T-helper 2 cell treated with Interferon-gamma antibody and Interleukin-4, amounts not matched to agents 100 ng/mL and 5 ng/mL, for 36 hours (primary cell): ENCODE data around the gene AQP12B. TPM values are rescaled to one million over a fixed set of nuclear protein-coding genes. Genes with fewer than 3 reads are reported as not detected.

Experiments used
- intact Hi-C: fragments of 100-400 bp; cut with micrococcal nuclease; formaldehyde crosslinking; loops from one replicate; pipeline ENCODE4 v1.15.1; 2023
- total RNA-seq: library from RNA; stranded (reverse); gene quantifications from 2 replicates; pipeline ENCODE4 v1.2.3, GENCODE V29; 2022

Gene AQP12B
- total RNA-seq, 1 donor from 2014 or later = not detected

DNA sequence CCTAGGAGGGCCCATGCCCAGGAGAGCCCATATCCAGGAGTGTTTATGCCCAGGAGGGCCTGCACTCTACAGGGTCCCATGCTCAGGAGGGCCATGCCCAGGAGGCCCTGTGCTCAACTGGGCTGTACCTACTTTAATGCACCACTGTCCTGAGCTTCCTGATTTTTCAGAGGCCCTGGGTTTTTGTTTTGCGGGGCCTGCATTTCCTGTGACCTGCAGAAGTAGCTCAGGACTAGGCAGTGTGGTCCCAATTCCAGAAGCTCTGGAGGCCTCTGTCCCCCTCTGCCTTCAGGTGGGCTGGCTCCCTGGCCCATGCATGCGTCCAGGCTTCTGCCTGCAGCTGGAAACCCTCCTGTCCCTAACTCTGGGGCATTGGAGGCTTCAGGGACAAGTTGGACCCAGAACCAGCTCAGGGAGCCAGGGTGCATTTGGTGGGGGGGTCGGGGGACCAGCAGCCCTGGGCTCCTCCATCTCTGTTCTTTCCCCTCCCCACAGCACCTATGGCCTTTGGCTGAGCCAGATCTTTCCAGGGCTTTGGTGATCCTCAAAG, 46.6 kb downstream of the AQP12B start:
- intact Hi-C loops = no loop called here

DNA sequence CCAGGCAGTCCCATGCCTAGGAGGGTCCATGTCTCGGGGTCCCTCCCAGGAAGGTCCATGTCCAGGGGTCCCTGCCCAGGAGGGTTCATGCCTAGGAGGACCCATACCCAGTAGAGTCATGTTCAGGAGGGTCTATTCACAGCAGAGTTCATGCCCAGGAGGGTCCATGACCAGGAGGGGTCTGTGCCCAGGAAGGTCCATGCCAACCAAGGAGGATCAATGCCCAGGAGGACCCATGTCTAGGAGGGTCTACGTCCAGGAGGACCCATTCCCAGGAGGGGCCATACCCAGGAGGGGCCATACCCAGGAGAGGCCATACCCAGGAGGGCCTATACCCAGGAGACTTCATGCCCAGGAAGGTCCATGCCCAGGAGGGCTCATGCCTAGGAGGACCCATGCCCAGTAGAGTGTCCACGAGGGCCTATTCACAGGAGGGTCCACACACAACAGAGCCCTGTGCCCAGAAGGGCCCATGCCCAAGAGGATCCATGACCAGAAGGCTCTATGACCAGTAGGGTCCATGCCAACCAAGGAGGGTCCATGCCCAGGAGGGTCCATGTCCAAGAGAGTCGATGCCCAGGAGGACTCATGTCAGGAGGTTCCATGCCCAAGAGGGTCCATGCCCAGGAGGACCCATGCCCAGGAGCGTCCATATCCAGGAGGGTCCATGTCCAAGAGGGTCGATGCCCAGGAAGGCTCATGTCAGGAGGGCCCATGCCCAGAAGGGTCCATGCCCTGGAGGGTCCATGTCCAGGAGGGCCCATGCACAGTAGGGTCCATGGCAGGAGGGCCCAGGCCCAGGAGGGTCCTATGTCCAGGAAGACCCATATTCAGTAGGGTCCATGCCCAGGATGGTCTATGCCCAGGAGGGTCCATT, 47.3 kb downstream of the AQP12B start:
- intact Hi-C loops = no loop called here

DNA sequence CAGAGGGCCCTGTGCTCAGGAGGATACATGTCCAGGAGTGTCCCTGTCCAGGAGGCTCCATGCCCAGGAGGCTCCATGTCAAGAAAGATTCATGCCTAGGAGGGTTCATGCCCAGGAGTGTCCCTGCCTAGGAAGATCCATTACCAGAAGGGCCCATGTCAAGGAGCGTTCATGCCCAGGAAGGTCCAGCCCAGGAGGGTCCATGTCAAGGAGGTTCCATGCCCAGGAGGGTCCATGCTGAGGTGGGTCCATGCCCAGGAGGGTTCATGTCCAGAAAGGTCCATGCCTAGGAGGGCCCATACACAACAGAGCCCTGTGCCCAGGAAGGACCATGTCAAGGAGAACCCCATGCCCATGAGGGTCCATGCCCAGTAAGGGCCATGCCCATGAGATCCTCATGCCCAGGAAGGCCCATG, 50.4 kb downstream of the AQP12B start:
- intact Hi-C loops = no loop called here

DNA sequence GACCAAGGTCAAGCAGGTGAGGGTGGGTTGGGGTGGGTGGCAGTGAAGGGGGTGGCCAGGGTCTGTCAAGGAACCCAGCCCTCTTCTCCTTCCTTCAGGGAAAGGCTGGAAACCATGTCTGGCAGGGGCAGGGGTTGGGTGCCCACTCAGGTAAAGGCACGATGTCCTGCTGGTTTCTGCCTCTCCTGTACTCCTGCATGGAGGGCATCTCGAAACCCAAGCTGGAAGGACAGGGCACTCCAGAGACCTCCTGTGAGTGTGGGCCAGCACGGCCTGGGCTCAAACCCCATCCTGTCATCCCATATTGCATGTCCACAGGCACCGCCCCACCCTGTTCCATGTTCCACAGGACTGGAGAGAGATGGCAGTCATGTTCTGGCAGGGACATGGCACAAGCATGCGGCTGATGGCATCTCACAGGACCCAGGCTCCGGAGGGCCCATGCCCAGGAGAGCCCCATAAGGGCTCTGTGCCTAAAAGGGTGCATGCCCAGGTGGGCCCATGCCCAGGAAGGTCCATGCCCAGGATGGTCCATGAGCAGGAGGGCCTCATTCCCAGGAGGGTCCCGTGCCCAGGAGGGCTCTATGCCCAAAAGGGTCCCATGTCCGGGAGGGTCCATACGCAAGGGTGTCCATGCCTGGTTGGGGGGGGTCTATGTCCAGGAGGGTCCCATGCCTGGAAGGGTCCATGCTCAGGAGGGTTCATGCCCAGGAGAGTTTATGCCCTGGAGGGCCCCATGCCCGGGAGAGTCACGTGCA, 51.0 kb downstream of the AQP12B start:
- intact Hi-C loops = no loop called here

DNA sequence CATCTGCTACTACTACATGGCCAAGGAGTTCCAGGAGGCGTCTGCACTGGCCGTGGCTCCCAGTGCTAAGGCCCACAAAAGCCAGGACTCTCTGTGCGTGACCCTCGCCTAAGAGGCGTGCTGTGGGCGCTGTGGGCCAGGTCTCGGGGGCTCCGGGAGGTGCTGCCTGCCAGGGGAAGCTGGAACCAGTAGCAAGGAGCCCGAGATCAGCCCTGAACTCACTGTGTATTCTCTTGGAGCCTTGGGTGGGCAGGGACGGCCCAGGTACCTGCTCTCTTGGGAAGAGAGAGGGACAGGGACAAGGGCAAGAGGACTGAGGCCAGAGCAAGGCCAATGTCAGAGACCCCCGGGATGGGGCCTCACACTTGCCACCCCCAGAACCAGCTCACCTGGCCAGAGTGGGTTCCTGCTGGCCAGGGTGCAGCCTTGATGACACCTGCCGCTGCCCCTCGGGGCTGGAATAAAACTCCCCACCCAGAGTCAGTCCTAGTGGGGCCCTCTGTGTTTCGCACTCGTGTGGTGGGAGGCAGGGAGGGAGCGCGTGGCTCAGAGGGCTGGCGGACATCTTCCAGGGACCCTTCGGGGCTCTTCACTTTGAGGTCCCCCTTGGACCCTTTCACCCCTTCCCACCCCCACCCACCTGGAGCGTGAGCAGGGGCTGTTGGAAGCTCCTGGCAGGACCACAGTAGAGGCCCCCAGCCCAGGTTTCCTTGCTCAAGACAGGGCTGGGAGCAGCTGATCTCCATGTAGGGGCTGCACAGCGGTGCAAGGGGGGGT, 51.7 kb downstream of the AQP12B start:
- intact Hi-C loops = no loop called here

DNA sequence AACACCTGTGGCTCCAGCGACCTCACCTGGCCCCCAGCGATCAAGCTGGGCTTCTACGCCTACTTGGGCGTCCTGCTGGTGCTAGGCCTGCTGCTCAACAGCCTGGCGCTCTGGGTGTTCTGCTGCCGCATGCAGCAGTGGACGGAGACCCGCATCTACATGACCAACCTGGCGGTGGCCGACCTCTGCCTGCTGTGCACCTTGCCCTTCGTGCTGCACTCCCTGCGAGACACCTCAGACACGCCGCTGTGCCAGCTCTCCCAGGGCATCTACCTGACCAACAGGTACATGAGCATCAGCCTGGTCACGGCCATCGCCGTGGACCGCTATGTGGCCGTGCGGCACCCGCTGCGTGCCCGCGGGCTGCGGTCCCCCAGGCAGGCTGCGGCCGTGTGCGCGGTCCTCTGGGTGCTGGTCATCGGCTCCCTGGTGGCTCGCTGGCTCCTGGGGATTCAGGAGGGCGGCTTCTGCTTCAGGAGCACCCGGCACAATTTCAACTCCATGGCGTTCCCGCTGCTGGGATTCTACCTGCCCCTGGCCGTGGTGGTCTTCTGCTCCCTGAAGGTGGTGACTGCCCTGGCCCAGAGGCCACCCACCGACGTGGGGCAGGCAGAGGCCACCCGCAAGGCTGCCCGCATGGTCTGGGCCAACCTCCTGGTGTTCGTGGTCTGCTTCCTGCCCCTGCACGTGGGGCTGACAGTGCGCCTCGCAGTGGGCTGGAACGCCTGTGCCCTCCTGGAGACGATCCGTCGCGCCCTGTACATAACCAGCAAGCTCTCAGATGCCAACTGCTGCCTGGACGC, 52.5 kb downstream of the AQP12B start:
- intact Hi-C loops = no loop called here

DNA sequence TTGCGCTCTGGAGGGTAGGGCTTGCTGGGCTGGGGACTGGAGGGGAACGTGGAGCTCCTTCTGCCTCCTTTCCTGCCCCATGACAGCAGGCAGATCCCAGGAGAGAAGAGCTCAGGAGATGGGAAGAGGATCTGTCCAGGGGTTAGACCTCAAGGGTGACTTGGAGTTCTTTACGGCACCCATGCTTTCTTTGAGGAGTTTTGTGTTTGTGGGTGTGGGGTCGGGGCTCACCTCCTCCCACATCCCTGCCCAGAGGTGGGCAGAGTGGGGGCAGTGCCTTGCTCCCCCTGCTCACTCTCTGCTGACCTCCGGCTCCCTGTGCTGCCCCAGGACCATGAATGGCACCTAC, 53.1 kb downstream of the AQP12B start:
- intact Hi-C loops = no loop called here

DNA sequence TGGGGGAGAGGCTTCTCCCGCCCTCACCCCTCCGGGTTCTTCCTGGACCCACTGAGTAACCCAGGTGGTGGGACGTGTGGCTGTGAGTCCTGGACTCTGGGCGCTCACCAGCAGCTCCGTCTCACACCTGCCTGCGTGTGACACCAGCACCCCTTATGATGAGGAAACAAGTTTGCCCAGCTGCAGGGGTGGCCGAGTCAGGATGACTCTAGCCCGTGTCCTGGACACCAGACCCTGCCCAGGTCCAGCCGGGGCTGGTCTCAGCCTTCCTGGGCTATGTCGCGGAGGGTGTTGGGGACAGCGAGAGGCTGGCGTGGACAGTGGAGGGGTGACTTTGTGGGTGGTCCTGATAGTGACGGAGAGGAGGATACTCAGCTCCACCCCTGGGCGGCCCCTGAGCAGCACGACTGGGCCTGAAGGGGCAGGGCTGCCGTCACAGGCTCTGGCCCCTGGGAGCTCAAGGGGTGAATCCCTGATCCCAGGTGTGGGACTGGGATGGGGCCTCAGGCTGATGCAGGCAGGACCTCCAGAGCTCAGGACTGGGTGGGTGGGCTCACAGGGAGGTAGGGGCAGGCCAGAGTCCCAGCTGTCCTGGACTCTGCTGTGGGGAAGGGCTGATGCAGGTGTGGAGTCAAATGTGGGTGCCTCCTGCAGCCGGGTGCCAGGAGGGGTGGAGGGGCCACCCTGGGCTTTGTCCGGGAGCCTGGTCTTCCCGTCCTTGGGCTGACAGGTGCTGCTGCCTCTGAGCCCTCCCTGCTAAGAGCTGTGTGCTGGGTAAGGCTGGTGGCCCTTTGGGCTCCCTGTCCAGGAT, 53.7 kb downstream of the AQP12B start:
- intact Hi-C loops = no loop called here

DNA sequence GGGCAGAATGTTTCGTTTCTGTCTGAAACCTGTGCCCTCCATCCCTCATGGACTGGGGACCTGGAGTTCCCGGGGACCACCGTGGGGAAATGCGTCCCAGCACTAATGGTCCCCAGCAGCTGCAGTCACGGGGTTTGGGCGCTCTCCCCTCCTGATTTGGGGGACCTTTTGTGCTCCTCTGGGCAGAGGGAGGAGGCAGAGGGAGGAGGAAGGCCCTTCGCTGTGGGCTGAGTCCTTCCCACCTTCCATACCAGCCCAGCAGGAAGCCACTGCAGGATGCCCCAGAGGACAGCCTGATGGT, 54.2 kb downstream of the AQP12B start:
- intact Hi-C loops = no loop called here

DNA sequence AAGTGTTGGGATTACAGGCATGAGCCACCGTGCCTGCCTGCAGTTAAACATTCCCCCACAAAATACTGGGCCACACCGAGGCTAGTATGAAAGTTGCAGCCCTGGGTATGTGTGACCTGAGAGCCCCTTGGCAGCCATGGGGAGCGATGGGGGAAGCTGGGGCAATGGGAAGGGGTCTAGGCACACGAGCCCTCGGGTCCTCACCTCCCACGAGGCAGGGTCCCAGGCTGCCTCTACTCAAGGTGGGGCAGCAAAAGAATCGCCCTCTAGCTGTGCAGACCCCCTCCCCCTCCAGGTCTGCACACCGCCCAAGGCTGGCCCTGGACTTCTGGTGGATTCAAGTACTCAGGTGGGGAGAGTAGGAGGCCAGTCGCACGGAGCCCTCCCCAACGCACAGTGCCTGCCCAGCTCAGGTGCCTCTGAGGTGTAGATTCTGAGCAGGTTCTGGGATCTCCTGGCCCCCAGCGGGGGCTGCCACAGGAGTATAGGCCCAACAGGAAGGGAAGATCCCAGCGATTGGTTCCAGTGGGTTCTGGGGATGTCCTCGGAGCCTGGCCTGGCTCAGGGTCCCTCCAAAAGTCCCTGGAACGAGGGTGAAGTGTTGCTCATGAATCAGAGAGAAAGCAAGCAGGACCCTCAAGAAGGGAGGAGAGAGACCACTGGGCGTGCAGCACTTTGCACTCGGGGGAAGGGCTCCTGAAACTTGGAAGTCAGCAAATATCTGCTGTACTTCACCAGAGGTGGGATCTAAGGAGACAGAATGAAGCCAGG, 54.8 kb downstream of the AQP12B start:
- intact Hi-C loops = no loop called here

DNA sequence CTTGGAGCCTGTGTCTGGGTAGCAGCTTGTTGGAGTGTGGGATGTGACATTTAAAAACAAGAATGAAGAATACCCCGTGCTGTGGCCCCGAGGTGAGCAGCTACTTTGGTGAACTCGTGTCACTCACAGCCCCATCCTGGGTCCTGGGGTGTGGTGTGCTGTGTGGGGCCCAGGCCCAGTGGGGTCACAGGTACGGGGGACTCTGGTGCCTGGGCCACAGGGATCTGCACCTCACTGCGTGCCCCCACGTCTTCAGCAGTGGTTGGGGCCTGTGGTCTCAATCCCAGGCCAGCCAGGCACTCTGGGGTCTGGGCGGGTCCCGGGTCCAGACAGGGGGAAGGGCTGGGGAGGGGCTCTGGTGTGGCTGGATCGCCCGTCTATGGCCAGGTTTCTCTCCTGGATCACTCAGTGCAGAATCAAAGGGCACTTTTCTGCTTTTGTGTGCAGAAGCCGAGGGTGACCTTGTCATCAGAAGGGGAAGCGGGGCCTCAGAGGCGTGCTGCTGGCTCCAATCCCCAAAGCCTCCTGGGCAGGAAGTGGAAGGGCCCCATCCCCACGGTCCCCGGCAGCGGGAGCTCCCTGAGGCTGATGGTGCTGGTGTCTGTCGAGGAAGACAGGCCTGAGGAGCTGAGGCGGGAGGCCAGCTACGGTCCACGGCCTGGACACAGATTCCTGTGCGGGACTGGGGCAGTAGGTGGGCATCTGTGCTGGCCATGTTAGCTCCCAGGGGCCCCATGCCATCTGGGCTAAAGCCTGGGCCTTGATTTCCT, 56.0 kb downstream of the AQP12B start:
- intact Hi-C loops = no loop called here

Other genes with a start within 250 kb of the AQP12B start
- 7.6 TPM in 2 replicates for gene GPC1, start 247.2 kb downstream of the AQP12B start, total RNA-seq
- gene ANKMY1, start 124.9 kb downstream of the AQP12B start, total RNA-seq = 33.7 and 35.3 TPM in 2 replicates
- gene DUSP28, start 122.5 kb downstream of the AQP12B start, total RNA-seq = 9.2 and 9.6 TPM in 2 replicates
- gene RNPEPL1, start 114.4 kb downstream of the AQP12B start, total RNA-seq = 119 and 126 TPM in 2 replicates
- 52.9 and 54.9 TPM in 2 replicates for gene CAPN10, start 96.2 kb downstream of the AQP12B start, total RNA-seq
- gene GPR35, start 57.4 kb downstream of the AQP12B start, total RNA-seq = 14.9 and 16.3 TPM in 2 replicates
- not detected in 2 replicates for gene AQP12A, start 9.0 kb upstream of the AQP12B start, total RNA-seq
- gene KIF1A, start 137.3 kb upstream of the AQP12B start, total RNA-seq = 0.41 and 0.43 TPM in 2 replicates
- gene AGXT, start 185.9 kb upstream of the AQP12B start, total RNA-seq = not detected in 2 replicates
- gene MAB21L4, start 213.3 kb upstream of the AQP12B start, total RNA-seq = not detected in 2 replicates
- gene CROCC2, start 223.5 kb upstream of the AQP12B start, total RNA-seq = not detected in 2 replicates